ENCODE measurements around the gene WDR55. TPM values are rescaled to one million over a fixed set of nuclear protein-coding genes. Genes with fewer than 3 reads are reported as not detected.
"Not testable (repeated sequence)": the region's sequence is repeated elsewhere in the genome, so short reads cannot be mapped to it uniquely, and the experiment has no call there.

The WDR55 gene
- total RNA-seq, 6 experiments from 2014 or later: 13.3 to 18.4 (median 15.0) TPM

DNA sequence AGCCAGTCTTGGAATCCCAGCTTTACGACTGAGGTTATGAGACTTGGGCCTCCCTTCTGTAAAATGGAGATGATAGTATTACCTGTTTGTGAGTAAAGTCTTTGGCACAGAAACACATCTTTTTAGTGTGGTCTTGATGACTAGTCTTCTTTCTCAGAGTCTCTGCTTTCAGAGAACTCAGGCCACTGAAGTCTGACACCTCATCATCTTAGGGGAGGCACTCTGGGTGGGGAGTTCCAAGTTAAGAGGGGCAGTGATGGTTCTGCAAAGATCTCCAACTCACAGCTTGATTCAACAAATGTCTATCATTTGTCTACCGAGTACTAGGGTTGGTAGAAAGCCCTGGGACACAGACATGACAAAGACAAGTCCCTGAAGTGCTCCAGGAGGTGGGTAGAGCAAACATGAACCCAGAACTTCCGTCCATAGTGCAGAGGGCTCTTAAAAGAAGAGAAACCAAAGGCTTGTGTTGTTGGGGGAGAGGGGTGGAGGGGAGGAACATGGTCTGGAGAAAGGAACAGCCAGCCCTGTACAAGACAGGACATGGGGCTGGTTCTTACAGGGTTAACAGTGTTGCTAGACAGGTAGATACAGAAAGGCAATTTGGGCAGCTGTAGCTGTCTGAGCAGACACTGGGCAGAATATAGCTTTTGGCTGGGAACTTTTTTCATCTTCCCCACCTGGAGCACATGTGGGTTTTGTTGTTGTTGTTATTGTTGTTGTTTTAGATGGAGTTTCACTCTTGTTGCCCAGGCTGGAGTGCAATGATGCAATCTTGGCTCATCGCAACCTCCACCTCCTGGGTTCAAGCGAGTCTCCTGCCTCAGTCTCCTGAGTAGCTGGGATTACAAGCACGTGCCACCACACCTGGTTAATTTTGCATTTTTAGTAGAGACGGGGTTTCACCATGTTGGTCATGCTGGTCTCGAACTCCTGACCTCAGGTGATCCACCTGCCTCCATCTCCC is 29.1 kb upstream of the WDR55 start:
- H3K4me1 ChIP-seq: peaks cover 0 to 35% (median 11%) of the 10 kb centered on the region in 4 donors
- no peaks in the 10 kb centered on the region for H3K27me3 ChIP-seq
- no peak for DNase-seq
- no peak overlapping the region for H3K4me3 ChIP-seq
- intact Hi-C loops (cut with DNase I): loop anchor here (10.0 kb wide), 1 partner anchor 71 kb away; the partner anchor contains the start of genes APBB3 (in 2 of the 2) and SLC35A4 (in 2 of the 2)
- no peaks in the 10 kb centered on the region for H3K36me3 ChIP-seq
- no peak for TF ChIP-seq POLR2A (IDR thresholded peaks at IDR 0.05)
- TF ChIP-seq CTCF (IDR thresholded peaks at IDR 0.05): no peak
- WGBS (ENCODE audit: insufficient coverage, low coverage, low lambda C conversion rate, missing lambda C conversion rate): 72% methylated on average over 2 of the region's 8 CpGs
- ATAC-seq: no peak
- no peaks in the 10 kb centered on the region for H3K9me3 ChIP-seq
- peak overlapping the region; percentile 80 to 94 (median 91) for H3K27ac ChIP-seq

GRCh38 chr5:140637371-140638100 is 27.2 kb upstream of the WDR55 start:
- intact Hi-C loops (cut with DNase I): loop anchor here (10.0 kb wide), 1 partner anchor 73 kb away; the partner anchor contains the start of genes APBB3 (in 2 of the 2) and SLC35A4 (in 2 of the 2)
- Histone ChIP-seq H3K9me3 (no peaks in the 10 kb centered on the region), H3K36me3 (peaks cover 0 to 5% (median 0%) of the 10 kb centered on the region in 4 donors), H3K27ac (peak overlapping the region in 1 of 3 donors; percentile 89), H3K27me3 (no peaks in the 10 kb centered on the region), H3K4me3 (no peak overlapping the region), H3K4me1 (peaks cover 0 to 32% (median 15%) of the 10 kb centered on the region in 4 donors)
- DNase-seq: no peak
- TF ChIP-seq POLR2A (IDR thresholded peaks at IDR 0.05) (no peak), CTCF (IDR thresholded peaks at IDR 0.05) (no peak)
- no peak for ATAC-seq
- whole genome bisulfite sequencing (ENCODE audit: insufficient coverage, low coverage, low lambda C conversion rate, missing lambda C conversion rate): 83% methylated on average over 10 of the region's 10 CpGs

DNA sequence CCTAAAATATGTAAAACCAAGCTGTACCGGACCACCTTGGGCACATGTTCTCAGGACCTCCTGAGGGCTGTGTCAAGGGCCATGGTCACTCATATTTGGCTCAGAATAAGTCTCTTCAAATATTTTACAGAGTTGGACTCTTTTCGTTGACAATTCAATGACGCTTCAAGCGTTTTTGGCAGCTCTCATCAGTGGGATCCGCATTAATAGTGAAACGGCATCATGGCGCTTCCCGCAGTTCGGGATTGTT is 25.9 kb upstream of the WDR55 start:
- H3K27ac ChIP-seq: peak overlapping the region; percentile 89 to 97 (median 90)
- peaks cover 0 to 18% (median 2%) of the 10 kb centered on the region in 4 donors for H3K36me3 ChIP-seq
- H3K9me3 ChIP-seq, ATAC-seq, H3K27me3 ChIP-seq, DNase-seq: not testable (repeated sequence)
- WGBS (ENCODE audit: insufficient coverage, low coverage, low lambda C conversion rate, missing lambda C conversion rate): 3% methylated on average over 9 of the region's 9 CpGs
- H3K4me3 ChIP-seq: peak overlapping the region; percentile 77 to 91 (median 82)
- peaks cover 0 to 36% (median 16%) of the 10 kb centered on the region in 4 donors for H3K4me1 ChIP-seq
- intact Hi-C loops (cut with DNase I): loop anchor here (10.0 kb wide), 1 partner anchor 74 kb away; the partner anchor contains the start of genes APBB3 (in 2 of the 2) and SLC35A4 (in 2 of the 2)

- Histone ChIP-seq H3K4me3 (peak within 1 kb of the TSS; percentile 77 to 91 (median 82)), H3K27ac (peak within 1 kb of the TSS; percentile 89 to 97 (median 94)), H3K27me3 (no peaks in the 10 kb centered on the region), H3K9me3 (no peaks in the 10 kb centered on the region), H3K4me1 (peaks cover 0 to 35% (median 14%) of the 10 kb centered on the region in 4 donors), H3K36me3 (peaks cover 0 to 23% (median 5%) of the 10 kb centered on the region in 4 donors)
- intact Hi-C loops (cut with DNase I): loop anchor here (10.0 kb wide), 1 partner anchor 75 kb away; the partner anchor contains the start of genes APBB3 (in 2 of the 2) and SLC35A4 (in 2 of the 2)
- ATAC-seq (peak; percentile 90 to 98 (median 93)), DNase-seq (peak; percentile 99 to 100 (median 99))
- peak; percentile 69 for TF ChIP-seq POLR2A (IDR thresholded peaks at IDR 0.05)
- peak; percentile 45 to 68 (median 62) for TF ChIP-seq CTCF (IDR thresholded peaks at IDR 0.05)
- WGBS (ENCODE audit: insufficient coverage, low coverage, low lambda C conversion rate, missing lambda C conversion rate): 3% methylated on average over 15 of the region's 63 CpGs
Observed at GRCh38 chr5:140639148-140639981, 25.3 kb upstream of the WDR55 start, which contains the start of gene TMCO6. Gene TMCO6 (plus strand): TSS chr5:140639451. CDS start chr5:140639528, 77 bp downstream.
